Activated CD4-positive, alpha-beta T cell treated with anti-CD3 and anti-CD28 coated beads for 48 hours (primary cell): ENCODE results near the gene RPGRIP1.
"Not testable (repeated sequence)": the region's sequence is repeated elsewhere in the genome, so short reads cannot be mapped to it uniquely, and the experiment has no call there.

Experiments
- DNase-seq: peaks from one replicate; pipeline ENCODE4 v3.0.0-alpha.2; 2020

RPGRIP1 gene

GRCh38 chr14:21302013-21302835 lies 22.3 kb downstream of the RPGRIP1 start:
- no peak for DNase-seq

- not testable (repeated sequence) for DNase-seq
These were observed 22.9 kb downstream of the RPGRIP1 start for GRCh38 chr14:21302836-21303140.

GRCh38 chr14:21307637-21308036 lies 27.8 kb downstream of the RPGRIP1 start:
- no peak for DNase-seq

- no peak for DNase-seq
These were observed 28.2 kb downstream of the RPGRIP1 start for GRCh38 chr14:21308132-21308478.

- DNase-seq, result peak; percentile 87
These were observed 28.8 kb downstream of the RPGRIP1 start for GRCh38 chr14:21308479-21309237.

- DNase-seq, result peak; percentile 7
These were observed 29.4 kb downstream of the RPGRIP1 start for GRCh38 chr14:21309238-21309636.

- no peak for DNase-seq
These were observed 30.1 kb downstream of the RPGRIP1 start for GRCh38 chr14:21309956-21310355.

GRCh38 chr14:21311614-21312013 lies 31.7 kb downstream of the RPGRIP1 start:
- DNase-seq, result no peak

GRCh38 chr14:21313512-21313911 lies 33.6 kb downstream of the RPGRIP1 start:
- no peak for DNase-seq

GRCh38 chr14:21317398-21317797 lies 37.5 kb downstream of the RPGRIP1 start:
- no peak for DNase-seq

GRCh38 chr14:21320913-21321312 lies 41.0 kb downstream of the RPGRIP1 start:
- no peak for DNase-seq

- DNase-seq, result no peak
These were observed 42.8 kb downstream of the RPGRIP1 start for GRCh38 chr14:21322716-21323115.

- no peak for DNase-seq
These were observed 47.1 kb downstream of the RPGRIP1 start for GRCh38 chr14:21326972-21327371.
